HUDEP-2 (cell line): ENCODE results near the gene KCNJ6.

Source experiments
- DNase-seq, 76 experiments: peaks; one replicate each; lab custom pipeline; 2025; ENCODE audit not compliant: unreplicated experiment in 76 of 76; lab: John Stamatoyannopoulos, UW

Gene KCNJ6

GRCh38 chr21:37561506-37561905 lies 354.8 kb downstream of the KCNJ6 start:
- DNase-seq: no peak

- no peak for DNase-seq
These were observed 355.9 kb downstream of the KCNJ6 start for GRCh38 chr21:37560385-37560784.

GRCh38 chr21:37558676-37559211 lies 357.5 kb downstream of the KCNJ6 start:
- peak in 32 of 76 experiments; percentile 14 to 72 (median 33) for DNase-seq
